H7 (cell line): Measurements from ENCODE around the gene EFNA5. TPM values are rescaled to one million over a fixed set of nuclear protein-coding genes. Genes with fewer than 3 reads are reported as not detected.
"Not testable (repeated sequence)": the region's sequence is repeated elsewhere in the genome, so short reads cannot be mapped to it uniquely, and the experiment has no call there.

Source experiments
- DNase-seq: peaks from one replicate; pipeline ENCODE4 v3.0.0; 2012
- H3K27me3 ChIP-seq: 2 replicates; pipeline ENCODE4 v1.6.0; 2011; ENCODE audit warnings: mild to moderate bottlenecking, low read length; ENCODE audit not compliant: control insufficient read depth, insufficient read depth
- H3K36me3 ChIP-seq: replicated peaks from 2 replicates; pipeline ENCODE4 v1.5.1; 2011; ENCODE audit warnings: low read length; ENCODE audit not compliant: control insufficient read depth, insufficient read depth
- H3K4me3 ChIP-seq: 2 replicates; pipeline ENCODE4 v1.5.1; 2011; ENCODE audit warnings: low read depth, mild to moderate bottlenecking, control low read depth, low read length, moderate library complexity; ENCODE audit not compliant: insufficient read depth
- total RNA-seq: library from RNA; depleted of rRNA; stranded (reverse); fragments of >200 nt; shearing (Covaris generic); gene quantifications from 2 replicates; pipeline ENCODE4 v1.2.3, GENCODE V29; 2014

Gene EFNA5
- total RNA-seq, 1 experiment from 2014 or later, result 5.3 TPM

- no peaks in the 10 kb centered on the region for H3K27me3 ChIP-seq
- H3K4me3 ChIP-seq, result no peak overlapping the region
- no peak for DNase-seq
- no peaks in the 10 kb centered on the region for H3K36me3 ChIP-seq
Observed at GRCh38 chr5:107457138-107457537, 213.6 kb downstream of the EFNA5 start.

DNA sequence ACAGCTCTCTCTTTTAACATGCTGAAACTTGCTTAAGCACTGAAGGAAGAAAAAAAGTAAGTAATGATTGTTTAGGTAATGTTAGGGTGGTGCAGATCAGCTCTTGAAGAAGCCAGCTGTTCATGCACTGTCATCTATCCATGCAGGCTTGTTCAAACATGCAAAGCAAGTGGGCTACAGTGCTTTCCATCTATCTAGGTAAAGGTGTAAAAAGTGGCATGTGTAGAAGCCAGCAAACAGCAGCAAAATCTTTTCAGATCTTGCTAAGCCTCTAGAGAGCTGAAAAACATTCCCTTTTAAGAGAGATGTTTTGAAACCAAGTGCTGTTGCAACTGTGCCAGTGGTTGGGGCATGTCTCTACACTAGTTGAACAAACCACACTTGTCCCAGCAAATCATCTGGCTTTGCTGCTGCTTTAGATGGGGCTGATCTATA, 214.4 kb downstream of the EFNA5 start:
- no peaks in the 10 kb centered on the region for H3K27me3 ChIP-seq
- H3K4me3 ChIP-seq, result no peak overlapping the region
- DNase-seq, result no peak
- H3K36me3 ChIP-seq, result no peaks in the 10 kb centered on the region

GRCh38 chr5:107455111-107455544, 215.6 kb downstream of the EFNA5 start:
- no peak for DNase-seq
- Histone ChIP-seq H3K36me3 (no peaks in the 10 kb centered on the region), H3K4me3 (no peak overlapping the region)

DNA sequence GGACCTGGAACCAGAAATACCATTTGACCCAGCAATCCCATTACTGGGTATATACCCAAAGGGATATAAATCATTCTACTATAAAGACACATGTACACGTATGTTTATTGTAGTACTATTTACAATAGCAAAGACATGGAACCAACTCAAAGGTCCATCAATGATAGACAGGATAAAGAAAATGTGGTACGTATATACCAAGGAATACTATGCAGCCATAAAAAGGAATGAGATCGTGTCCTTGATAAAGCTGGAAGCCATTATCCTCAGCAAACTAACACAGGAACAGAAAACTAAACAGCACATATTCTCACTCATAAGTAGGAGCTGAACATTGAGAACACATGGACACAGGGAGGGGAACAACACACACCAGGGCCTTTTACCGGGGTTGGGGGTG, 218.9 kb downstream of the EFNA5 start:
- H3K27me3 ChIP-seq, DNase-seq, H3K4me3 ChIP-seq, H3K36me3 ChIP-seq: not testable (repeated sequence)

More at GRCh38 chr5:107455111-107455544, 215.6 kb downstream of the EFNA5 start:
- H3K27me3 ChIP-seq, result no peaks in the 10 kb centered on the region

DNA sequence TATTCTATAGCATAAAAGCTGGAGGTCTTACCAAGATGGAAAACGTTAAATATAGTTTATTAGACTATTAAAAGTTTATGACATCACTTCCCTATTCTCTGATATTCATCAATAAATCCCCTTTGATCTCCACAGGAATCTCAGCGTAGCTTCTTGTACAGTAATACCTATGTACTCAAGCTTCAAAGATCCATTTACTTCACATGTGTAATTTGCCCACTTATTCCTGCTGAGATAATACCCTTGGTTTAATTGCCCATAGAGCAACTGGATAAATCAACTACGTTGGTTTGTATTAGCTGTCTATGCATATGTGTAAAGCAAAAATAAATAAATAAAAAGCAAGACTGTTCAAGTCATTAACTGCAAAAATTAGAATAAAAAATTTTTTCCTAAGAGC, 219.7 kb downstream of the EFNA5 start:
- no peak for DNase-seq
- no peak overlapping the region for H3K4me3 ChIP-seq
- no peaks in the 10 kb centered on the region for H3K36me3 ChIP-seq
- no peaks in the 10 kb centered on the region for H3K27me3 ChIP-seq

- Histone ChIP-seq H3K4me3 (no peak overlapping the region), H3K27me3 (no peaks in the 10 kb centered on the region), H3K36me3 (no peaks in the 10 kb centered on the region)
- DNase-seq, result no peak
Observed at GRCh38 chr5:107450531-107450930, 220.2 kb downstream of the EFNA5 start.

DNA sequence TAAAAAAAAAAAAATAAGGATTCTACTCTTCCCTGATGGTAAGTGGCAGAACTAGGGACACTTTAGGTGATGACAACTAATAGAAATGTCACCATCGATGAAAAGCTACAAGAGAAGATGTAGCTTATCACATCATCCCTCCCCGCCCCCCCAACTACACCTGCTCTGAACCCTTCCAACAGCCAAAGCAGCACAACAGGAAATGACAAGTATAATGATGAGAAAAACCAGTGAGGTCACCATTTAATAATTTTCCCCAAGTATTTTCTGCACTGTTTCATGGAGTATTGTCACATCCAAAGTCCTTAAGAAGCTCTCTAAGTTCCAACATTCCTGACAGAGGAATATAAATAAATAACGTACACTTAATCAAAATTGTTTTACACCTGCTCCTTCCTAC, 221.4 kb downstream of the EFNA5 start:
- no peaks in the 10 kb centered on the region for H3K27me3 ChIP-seq
- H3K4me3 ChIP-seq, result no peak overlapping the region
- H3K36me3 ChIP-seq, result no peaks in the 10 kb centered on the region
- no peak for DNase-seq

DNA sequence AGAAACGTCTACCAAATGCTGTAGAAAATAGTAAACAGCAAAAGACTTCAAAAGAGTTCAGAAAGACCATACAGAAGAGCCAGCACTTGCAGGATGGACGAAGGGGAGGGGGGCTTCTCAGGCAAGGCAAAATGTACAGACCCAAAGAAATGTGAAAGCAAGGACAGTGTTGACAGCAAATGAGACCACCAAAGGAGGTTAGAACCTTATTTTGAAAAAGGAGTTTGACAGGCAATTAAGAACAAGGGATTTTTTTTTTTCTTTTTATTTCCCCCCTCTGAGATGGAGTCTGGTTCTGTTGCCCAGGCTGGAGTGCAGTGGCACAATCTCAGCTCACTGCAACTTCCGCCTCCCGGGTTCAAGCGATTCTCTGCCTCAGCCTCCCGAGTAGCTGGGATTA, 223.2 kb downstream of the EFNA5 start:
- H3K27me3 ChIP-seq, result no peaks in the 10 kb centered on the region
- no peaks in the 10 kb centered on the region for H3K36me3 ChIP-seq
- DNase-seq, result no peak
- H3K4me3 ChIP-seq, result no peak overlapping the region

DNA sequence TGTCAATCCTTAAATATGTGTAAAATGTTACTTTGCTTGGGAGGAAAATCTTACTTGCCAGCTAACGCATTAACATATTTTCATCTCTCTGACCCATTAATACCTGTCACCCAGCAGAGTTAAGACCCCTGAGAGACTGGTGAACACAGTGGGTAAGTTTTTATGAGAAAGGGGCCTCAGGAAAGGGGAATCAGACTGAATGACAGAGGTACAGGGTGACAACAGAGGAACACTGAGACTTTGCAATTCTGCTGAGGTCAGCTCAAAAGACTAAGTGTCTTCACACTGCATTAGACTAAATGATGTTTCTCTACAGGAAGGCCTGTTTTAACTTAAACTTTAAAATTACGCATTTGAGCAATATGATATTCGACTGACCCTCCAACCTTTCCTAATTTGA, 223.8 kb downstream of the EFNA5 start:
- Histone ChIP-seq H3K36me3 (no peaks in the 10 kb centered on the region), H3K4me3 (no peak overlapping the region), H3K27me3 (no peaks in the 10 kb centered on the region)
- DNase-seq, result no peak

GRCh38 chr5:107444300-107444699, 226.4 kb downstream of the EFNA5 start:
- DNase-seq, result no peak
- Histone ChIP-seq H3K4me3 (no peak overlapping the region), H3K27me3 (no peaks in the 10 kb centered on the region), H3K36me3 (no peaks in the 10 kb centered on the region)

GRCh38 chr5:107443897-107444296, 226.8 kb downstream of the EFNA5 start:
- no peaks in the 10 kb centered on the region for H3K27me3 ChIP-seq
- no peak for DNase-seq
- no peaks in the 10 kb centered on the region for H3K36me3 ChIP-seq
- no peak overlapping the region for H3K4me3 ChIP-seq

DNA sequence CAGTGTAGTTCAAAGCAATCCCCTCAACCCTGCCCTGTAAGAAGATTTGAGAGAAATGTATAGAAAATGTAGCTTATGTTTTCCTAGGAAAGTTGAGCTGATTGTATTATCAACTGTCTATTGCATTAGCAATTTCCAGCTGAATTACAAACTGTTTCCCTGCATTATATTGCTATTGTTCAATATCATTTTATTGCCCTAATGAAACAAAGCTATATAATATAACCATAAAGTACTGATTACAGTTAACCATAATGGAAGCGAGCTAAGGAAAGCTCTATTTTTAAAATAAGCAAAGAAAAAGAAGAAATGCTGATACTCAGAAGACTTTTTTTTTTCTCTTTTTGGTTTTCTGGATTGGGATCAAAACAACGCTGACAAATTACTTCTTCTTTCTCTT, 228.3 kb downstream of the EFNA5 start:
- H3K36me3 ChIP-seq, result no peaks in the 10 kb centered on the region
- DNase-seq, result no peak
- H3K4me3 ChIP-seq, result no peak overlapping the region
- no peaks in the 10 kb centered on the region for H3K27me3 ChIP-seq

DNA sequence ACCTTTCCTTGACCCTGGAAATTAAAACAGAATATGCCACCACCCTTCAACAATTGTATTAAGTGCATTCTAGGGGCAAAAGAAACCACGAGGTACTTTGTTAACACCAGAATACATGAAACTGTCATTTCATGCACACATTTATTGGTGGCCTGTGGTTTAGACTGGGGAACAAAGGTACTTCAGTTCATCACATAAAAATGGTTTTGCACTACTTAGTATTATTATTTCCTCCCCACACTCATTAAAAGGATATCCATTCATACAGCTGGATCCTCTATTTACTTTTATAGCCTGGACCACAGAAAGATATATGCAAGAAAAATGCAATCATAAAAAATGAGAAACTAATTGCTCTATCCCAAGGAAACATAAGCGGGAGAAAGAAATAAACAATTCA, 230.9 kb downstream of the EFNA5 start:
- no peak overlapping the region for H3K4me3 ChIP-seq
- H3K27me3 ChIP-seq, result no peaks in the 10 kb centered on the region
- H3K36me3 ChIP-seq, result no peaks in the 10 kb centered on the region
- no peak for DNase-seq

GRCh38 chr5:107437986-107438510, 232.7 kb downstream of the EFNA5 start:
- H3K27me3 ChIP-seq, result no peaks in the 10 kb centered on the region
- no peaks in the 10 kb centered on the region for H3K36me3 ChIP-seq
- no peak overlapping the region for H3K4me3 ChIP-seq

GRCh38 chr5:107437154-107437553, 233.6 kb downstream of the EFNA5 start:
- H3K36me3 ChIP-seq, result no peaks in the 10 kb centered on the region
- no peak overlapping the region for H3K4me3 ChIP-seq
- DNase-seq, result no peak
- H3K27me3 ChIP-seq, result no peaks in the 10 kb centered on the region

More at GRCh38 chr5:107437986-107438510, 232.7 kb downstream of the EFNA5 start:
- no peak for DNase-seq

GRCh38 chr5:107436201-107436600, 234.5 kb downstream of the EFNA5 start:
- H3K27me3 ChIP-seq, result no peaks in the 10 kb centered on the region
- DNase-seq, result no peak
- H3K36me3 ChIP-seq, result no peaks in the 10 kb centered on the region
- no peak overlapping the region for H3K4me3 ChIP-seq
